ENCODE results near the gene DEDD2. TPM values are rescaled to one million over a fixed set of nuclear protein-coding genes. Genes with fewer than 3 reads are reported as not detected.

The DEDD2 gene
- total and polyA plus RNA-seq, 2 donors (not counting 3 experiments of a cell fraction or from before 2014, with no cell fraction given): 19.5 to 34.8 TPM

DNA sequence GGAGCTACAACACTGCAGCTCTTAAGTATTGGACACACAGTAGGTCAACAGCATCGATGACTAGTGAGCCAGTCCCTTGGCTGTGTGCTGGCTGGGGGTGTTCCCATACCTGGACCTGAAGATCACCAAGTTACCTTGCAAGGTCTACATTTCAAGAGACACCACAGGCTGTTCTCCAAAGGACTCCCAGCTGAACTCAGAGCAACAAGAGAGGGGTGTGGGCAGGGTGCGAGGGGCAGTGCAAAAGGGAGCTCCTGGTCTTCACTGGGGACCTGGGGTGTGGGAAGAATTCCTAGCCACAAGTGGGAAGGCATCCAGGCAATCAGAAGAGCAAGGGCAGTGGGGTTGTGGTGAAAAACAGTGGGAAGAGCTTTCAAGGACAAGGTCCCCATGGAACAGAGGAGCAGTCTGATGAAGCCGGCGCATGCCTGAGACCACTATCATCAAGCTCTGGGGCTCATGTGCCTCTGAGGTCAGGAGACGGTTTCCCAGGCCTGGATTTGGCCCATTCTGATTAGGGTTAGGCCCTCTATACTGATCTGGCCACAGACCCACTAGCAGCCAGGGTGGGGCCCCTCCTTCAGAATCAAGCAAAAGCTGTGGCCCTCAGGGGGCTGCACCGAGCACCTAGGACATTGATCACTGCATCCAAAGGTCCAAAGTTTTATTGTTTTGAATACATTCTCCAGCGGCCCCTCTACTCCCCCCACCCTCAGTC lies 29.6 kb upstream of the DEDD2 start:
- Histone ChIP-seq H3K9me1 (replicated peaks; ENCODE audit: control insufficient read depth, extremely low read depth, insufficient read depth, low read length) (no peaks in the 10 kb centered on the region), H3K36me3 (ENCODE audit: control insufficient read depth in 2 of 2, extremely low read depth in 1 of 2, insufficient read depth in 2 of 2, low read length in 2 of 2) (peaks cover 7 to 27% of the 10 kb centered on the region in 2 experiments), H3K79me2 (ENCODE audit: control insufficient read depth, insufficient read depth, low read length) (peaks cover 28% of the 10 kb centered on the region), H3K27ac (ENCODE audit: insufficient read depth, low read depth, low read length) (no peak overlapping the region), H2AFZ (ENCODE audit: low read depth, low read length) (no peak overlapping the region), H4K20me1 (replicated peaks; ENCODE audit: control insufficient read depth, extremely low read depth, insufficient read depth, low read length) (no peaks in the 10 kb centered on the region), H3K27me3 (ENCODE audit: control insufficient read depth in 2 of 2, insufficient read depth in 2 of 2, low read length in 2 of 2) (no peaks in the 10 kb centered on the region), H3K4me2 (ENCODE audit: insufficient read depth, low read length) (no peak overlapping the region), H3K4me1 (ENCODE audit: control insufficient read depth, extremely low read depth, insufficient read depth, low read length) (peaks cover 40% of the 10 kb centered on the region), H3K9me3 (replicated peaks; ENCODE audit: control insufficient read depth, insufficient read depth, low read length) (no peaks in the 10 kb centered on the region), H3K9ac (replicated peaks; ENCODE audit: extremely low read depth, insufficient read depth, low read length) (no peak overlapping the region), H3K4me3 (replicated peaks in 1 of 3; ENCODE audit: insufficient read depth in 1 of 3, low read depth in 1 of 3, low read length in 3 of 3) (no peak overlapping the region)
- ChIA-PET POLR2A (interaction anchor here (1.1 to 1.2 kb wide), 2 partner anchors 32 to 33 kb away, joined by 5 to 9 read pairs; no protein-coding TSS in a partner anchor), CTCF (interaction anchor here (1.1 to 11.8 kb wide), 14 partner anchors 9 to 187 kb away, joined by 3 to 365 read pairs (median 10); partner anchors contain the start of genes CIC, ERF and POU2F2)
- dilution Hi-C loops (cut with MboI; ENCODE audit: extremely low pct_ligation_motif_present, low sequenced_read_pairs): no loop called here
- DNase-seq (ENCODE audit: low read depth, low spot score): no peak
- TF ChIP-seq FOS (IDR thresholded peaks at IDR 0.05; ENCODE audit: borderline replicate concordance, insufficient read depth, low read length): no peak
- peak; percentile 19 for TF ChIP-seq POLR2AphosphoS5 (IDR thresholded peaks at IDR 0.05; ENCODE audit: insufficient read depth, low read depth, low read length)
- TF ChIP-seq, protein P1, sequence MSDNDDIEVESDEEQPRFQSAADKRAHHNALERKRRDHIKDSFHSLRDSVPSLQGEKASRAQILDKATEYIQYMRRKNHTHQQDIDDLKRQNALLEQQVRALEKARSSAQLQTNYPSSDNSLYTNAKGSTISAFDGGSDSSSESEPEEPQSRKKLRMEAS (IDR thresholded peaks at IDR 0.05; ENCODE audit: insufficient read depth, insufficient read length): no peak
- TF ChIP-seq GATA2 (IDR thresholded peaks at IDR 0.05; ENCODE audit: insufficient read depth, insufficient read length, low read depth, low read length): no peak
- TF ChIP-seq MYC (IDR thresholded peaks at IDR 0.05; ENCODE audit: low read depth, low read length): no peak
- TF ChIP-seq, protein P2, sequence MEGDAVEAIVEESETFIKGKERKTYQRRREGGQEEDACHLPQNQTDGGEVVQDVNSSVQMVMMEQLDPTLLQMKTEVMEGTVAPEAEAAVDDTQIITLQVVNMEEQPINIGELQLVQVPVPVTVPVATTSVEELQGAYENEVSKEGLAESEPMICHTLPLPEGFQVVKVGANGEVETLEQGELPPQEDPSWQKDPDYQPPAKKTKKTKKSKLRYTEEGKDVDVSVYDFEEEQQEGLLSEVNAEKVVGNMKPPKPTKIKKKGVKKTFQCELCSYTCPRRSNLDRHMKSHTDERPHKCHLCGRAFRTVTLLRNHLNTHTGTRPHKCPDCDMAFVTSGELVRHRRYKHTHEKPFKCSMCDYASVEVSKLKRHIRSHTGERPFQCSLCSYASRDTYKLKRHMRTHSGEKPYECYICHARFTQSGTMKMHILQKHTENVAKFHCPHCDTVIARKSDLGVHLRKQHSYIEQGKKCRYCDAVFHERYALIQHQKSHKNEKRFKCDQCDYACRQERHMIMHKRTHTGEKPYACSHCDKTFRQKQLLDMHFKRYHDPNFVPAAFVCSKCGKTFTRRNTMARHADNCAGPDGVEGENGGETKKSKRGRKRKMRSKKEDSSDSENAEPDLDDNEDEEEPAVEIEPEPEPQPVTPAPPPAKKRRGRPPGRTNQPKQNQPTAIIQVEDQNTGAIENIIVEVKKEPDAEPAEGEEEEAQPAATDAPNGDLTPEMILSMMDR (IDR thresholded peaks at IDR 0.05; ENCODE audit: extremely low read depth in 1 of 2, insufficient read depth in 1 of 2, low read depth in 1 of 2, low read length in 2 of 2): no peak
- peak; percentile 23 for TF ChIP-seq POLR2A (IDR thresholded peaks at IDR 0.05; ENCODE audit: low read depth, low read length)
- TF ChIP-seq JUN (IDR thresholded peaks at IDR 0.05; ENCODE audit: borderline replicate concordance, insufficient read depth, insufficient read length, low read depth): no peak
- TF ChIP-seq EZH2 (IDR thresholded peaks at IDR 0.05; ENCODE audit: borderline replicate concordance, low read depth, low read length, severe bottlenecking): no peak
- peak; percentile 71 for FAIRE-seq
- intact Hi-C loops (cut with micrococcal nuclease): loop anchor here (1.0 kb wide), 1 partner anchor 49 kb away; no protein-coding TSS in a partner anchor
- BruUV-seq (replicated peaks): no TSS peak

Data from endothelial cell of umbilical vein (primary cell).